ENCODE data around the gene DDX55.
"Not testable (repeated sequence)": the region's sequence is repeated elsewhere in the genome, so short reads cannot be mapped to it uniquely, and the experiment has no call there.

The DDX55 gene

GRCh38 chr12:123576611-123577010 lies 25.3 kb upstream of the DDX55 start:
- no peak for TF ChIP-seq CTCF (IDR thresholded peaks at IDR 0.05; ENCODE audit: extremely low read depth, insufficient read depth, missing control alignments)
- in situ Hi-C loops (cut with MboI; ENCODE audit: low pct_unique_long_range_greater_than_20kb, low sequenced_read_pairs, unreplicated experiment), result no loop called here
- DNase-seq (ENCODE audit: low spot score), result no peak

GRCh38 chr12:123578243-123578642 lies 23.7 kb upstream of the DDX55 start:
- TF ChIP-seq CTCF (IDR thresholded peaks at IDR 0.05; ENCODE audit: extremely low read depth, insufficient read depth, missing control alignments), result no peak
- DNase-seq (ENCODE audit: low spot score), result no peak
- in situ Hi-C loops (cut with MboI; ENCODE audit: low pct_unique_long_range_greater_than_20kb, low sequenced_read_pairs, unreplicated experiment), result no loop called here

- DNase-seq (ENCODE audit: low spot score); in situ Hi-C loops (cut with MboI; ENCODE audit: low pct_unique_long_range_greater_than_20kb, low sequenced_read_pairs, unreplicated experiment): not testable (repeated sequence)
Measured at GRCh38 chr12:123578829-123579228, 23.1 kb upstream of the DDX55 start.

GRCh38 chr12:123580772-123581171 lies 21.1 kb upstream of the DDX55 start:
- in situ Hi-C loops (cut with MboI; ENCODE audit: low pct_unique_long_range_greater_than_20kb, low sequenced_read_pairs, unreplicated experiment), result no loop called here
- no peak for TF ChIP-seq CTCF (IDR thresholded peaks at IDR 0.05; ENCODE audit: extremely low read depth, insufficient read depth, missing control alignments)
- no peak for DNase-seq (ENCODE audit: low spot score)

GRCh38 chr12:123591702-123592481 lies 10.0 kb upstream of the DDX55 start:
- in situ Hi-C loops (cut with MboI; ENCODE audit: low pct_unique_long_range_greater_than_20kb, low sequenced_read_pairs, unreplicated experiment), result no loop called here
- TF ChIP-seq CTCF (IDR thresholded peaks at IDR 0.05; ENCODE audit: extremely low read depth, insufficient read depth, missing control alignments), result no peak
- DNase-seq (ENCODE audit: low spot score), result no peak

- in situ Hi-C loops (cut with MboI; ENCODE audit: low pct_unique_long_range_greater_than_20kb, low sequenced_read_pairs, unreplicated experiment), result no loop called here
- TF ChIP-seq CTCF (IDR thresholded peaks at IDR 0.05; ENCODE audit: extremely low read depth, insufficient read depth, missing control alignments), result no peak
- no peak for DNase-seq (ENCODE audit: low spot score)
Measured at GRCh38 chr12:123595729-123596128, 6.2 kb upstream of the DDX55 start.

GRCh38 chr12:123597100-123597499 lies 4.8 kb upstream of the DDX55 start:
- no peak for TF ChIP-seq CTCF (IDR thresholded peaks at IDR 0.05; ENCODE audit: extremely low read depth, insufficient read depth, missing control alignments)
- DNase-seq (ENCODE audit: low spot score), result no peak
- in situ Hi-C loops (cut with MboI; ENCODE audit: low pct_unique_long_range_greater_than_20kb, low sequenced_read_pairs, unreplicated experiment), result no loop called here
